Prostate gland (tissue), 2 donors: ENCODE data around the gene SPATA16. TPM values are rescaled to one million over a fixed set of nuclear protein-coding genes. Genes with fewer than 3 reads are reported as not detected.

Source experiments
- DNase-seq: peaks from one replicate; pipeline ENCODE4 v3.0.0-alpha.2; 2019; ENCODE audit warnings: low spot score
- H3K27ac ChIP-seq, 2 donors: fragments of 200-600 bp; sonication (generic); 2 replicates each; pipeline ENCODE4 v1.5.1; 2017 to 2019
- H3K27me3 ChIP-seq: fragments of 200-600 bp; sonication (generic); replicated peaks from 2 replicates; pipeline ENCODE4 v1.5.1; 2019; ENCODE audit not compliant: insufficient read depth
- H3K36me3 ChIP-seq, 2 donors: fragments of 200-600 bp; sonication (generic); 1 replicate in 1 of 2; 2 replicates in 1 of 2; pipeline versions ENCODE4 v1.5.1 to v1.8.1; 2017 to 2019
- H3K4me1 ChIP-seq: fragments of 200-600 bp; sonication (generic); replicated peaks from 2 replicates; pipeline ENCODE4 v1.5.1; 2019
- H3K4me3 ChIP-seq, 2 donors: fragments of 200-600 bp; sonication (generic); 2 replicates each; pipeline ENCODE4 v1.5.1; 2017 to 2019
- H3K9me3 ChIP-seq: fragments of 200-600 bp; sonication (generic); 2 replicates; pipeline ENCODE4 v1.5.1; 2017
- CTCF ChIP-seq, 4 experiments: fragments of 200-600 bp in 2 of 4; fragments of 450-650 bp in 2 of 4; sonication (generic) in 2 of 4; IDR thresholded peaks; 1 replicate in 3 of 4; 2 replicates in 1 of 4; pipeline ENCODE4 v1.5.1; 2016 to 2019; ENCODE audit warnings: antibody characterized with exemption in 4 of 4, mild to moderate bottlenecking in 2 of 4, moderate library complexity in 2 of 4
- POLR2A ChIP-seq: fragments of 450-650 bp; IDR thresholded peaks from one replicate; pipeline ENCODE4 v1.6.1; 2016; ENCODE audit warnings: antibody characterized with exemption, mild to moderate bottlenecking
- POLR2AphosphoS5 ChIP-seq: sonication (generic); formaldehyde crosslinking; IDR thresholded peaks from one replicate; pipeline ENCODE4 v1.6.1; 2017; ENCODE audit warnings: antibody characterized with exemption
- WGBS: methylation state at CpG from one replicate; pipeline ENCODE4 v1.1.5; 2018; 5-methylcytosine and 5-hydroxymethylcytosine counted together
- intact Hi-C: fragments of 100-400 bp; cut with DNase I; formaldehyde crosslinking; loops from one replicate; pipeline ENCODE4 v1.14.2; 2022
- total RNA-seq, 2 donors: library from RNA; depleted of rRNA; stranded (reverse); fragments of >200 nt; gene quantifications; one replicate each; pipeline ENCODE4 v1.1.0, GENCODE V29; 2016

The SPATA16 gene
- total RNA-seq, 2 donors from 2014 or later, result 3.8 TPM; not detected in 1

DNA sequence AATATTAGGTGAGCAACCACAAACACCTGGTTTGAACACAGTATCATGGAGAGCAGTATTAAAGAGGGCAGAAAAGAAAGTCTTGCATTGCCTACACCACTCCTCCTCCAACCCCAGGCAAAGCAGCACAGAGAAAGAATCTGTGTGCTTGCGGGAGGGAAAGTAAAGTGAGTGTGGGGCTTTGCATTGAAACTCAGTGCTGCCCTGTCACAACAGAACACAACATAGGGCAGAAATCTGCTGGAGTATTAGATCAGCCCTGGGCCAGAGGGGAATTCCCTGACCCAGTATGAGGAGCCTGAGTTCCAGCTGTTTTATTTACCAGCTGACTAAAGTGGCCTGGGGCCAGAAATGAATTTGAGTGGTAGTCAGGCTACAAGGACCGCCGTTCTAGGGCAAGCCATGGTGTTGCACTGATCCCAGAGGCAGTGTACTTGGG lies 75.5 kb downstream of the SPATA16 start:
- no peaks in the 10 kb centered on the region for H3K4me1 ChIP-seq
- TF ChIP-seq POLR2AphosphoS5 (no peak), CTCF (IDR thresholded peaks at IDR 0.05) (no peak), POLR2A (no peak)
- DNase-seq, result no peak
- no peaks in the 10 kb centered on the region for H3K9me3 ChIP-seq
- intact Hi-C loops, result no loop called here
- no peaks in the 10 kb centered on the region for H3K36me3 ChIP-seq
- no peak overlapping the region for H3K4me3 ChIP-seq
- no peaks in the 10 kb centered on the region for H3K27me3 ChIP-seq
- WGBS, result 46% methylated on average over 3 of the region's 3 CpGs
- no peak overlapping the region for H3K27ac ChIP-seq

- H3K27ac ChIP-seq, result no peak overlapping the region
- TF ChIP-seq CTCF (IDR thresholded peaks at IDR 0.05) (no peak), POLR2AphosphoS5 (no peak), POLR2A (no peak)
- H3K4me3 ChIP-seq, result no peak overlapping the region
- H3K36me3 ChIP-seq, result no peaks in the 10 kb centered on the region
- DNase-seq, result no peak
- no peaks in the 10 kb centered on the region for H3K27me3 ChIP-seq
- intact Hi-C loops, result no loop called here
- H3K9me3 ChIP-seq, result no peaks in the 10 kb centered on the region
- WGBS, result 93% methylated on average over 1 of the region's 1 CpG
- H3K4me1 ChIP-seq, result no peaks in the 10 kb centered on the region
Observed at GRCh38 chr3:173064631-173065030, 76.4 kb downstream of the SPATA16 start.

DNA sequence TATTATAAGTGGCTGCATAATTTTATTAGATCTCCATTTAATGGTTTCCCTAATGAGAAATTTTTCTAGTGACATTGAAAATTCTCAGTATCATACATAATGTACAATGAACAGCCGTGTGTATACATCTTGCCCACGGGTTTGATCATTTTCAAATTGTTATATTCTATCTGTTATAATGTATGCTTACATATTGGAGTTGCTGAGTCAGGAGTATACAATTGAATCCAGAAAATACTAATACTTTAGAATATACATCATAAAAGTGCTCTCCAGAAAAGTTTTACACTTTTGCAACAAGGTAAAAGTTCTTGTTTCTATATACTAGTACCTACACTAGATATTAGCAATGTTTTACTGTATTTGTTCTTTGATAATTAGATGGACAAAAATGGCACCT lies 82.8 kb downstream of the SPATA16 start:
- WGBS, result 92% methylated on average over 2 of the region's 2 CpGs
- no peak overlapping the region for H3K27ac ChIP-seq
- H3K27me3 ChIP-seq, result no peaks in the 10 kb centered on the region
- intact Hi-C loops, result no loop called here
- no peaks in the 10 kb centered on the region for H3K4me1 ChIP-seq
- H3K36me3 ChIP-seq, result no peaks in the 10 kb centered on the region
- no peak overlapping the region for H3K4me3 ChIP-seq
- H3K9me3 ChIP-seq, result no peaks in the 10 kb centered on the region
- DNase-seq, result no peak
- TF ChIP-seq POLR2AphosphoS5, result no peak
- no peak for TF ChIP-seq CTCF (IDR thresholded peaks at IDR 0.05)
- TF ChIP-seq POLR2A, result no peak

DNA sequence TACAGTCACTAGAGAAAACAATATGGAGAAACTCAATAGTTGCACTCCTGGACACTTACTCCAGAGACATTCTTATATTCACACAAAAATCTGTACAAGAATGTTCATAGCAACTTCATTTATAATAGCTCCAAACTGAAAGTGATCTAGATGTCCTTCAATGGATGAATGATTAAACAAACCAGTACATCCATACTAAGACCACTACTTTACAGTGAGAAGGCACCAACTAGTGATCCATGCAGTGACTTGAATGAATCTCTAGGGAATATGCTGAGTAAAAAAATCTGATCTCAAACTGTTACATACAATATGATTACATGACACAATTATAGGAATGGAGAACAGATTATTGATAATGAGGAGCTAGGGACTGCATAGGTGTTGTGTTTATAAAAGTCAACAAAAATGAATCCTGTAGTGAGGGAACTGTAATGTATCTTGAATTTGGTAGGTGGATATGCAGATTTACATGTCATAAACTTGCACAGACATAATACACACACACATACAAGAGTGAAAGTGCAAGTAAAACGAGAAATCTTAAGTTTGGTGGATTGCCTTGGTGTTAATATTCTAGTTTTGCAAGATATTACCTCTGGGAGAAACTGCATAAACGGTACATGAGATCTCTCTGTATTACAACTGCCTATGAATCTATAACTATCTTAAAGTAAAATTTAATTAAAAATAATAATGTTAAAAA lies 85.7 kb downstream of the SPATA16 start:
- Histone ChIP-seq H3K36me3 (no peaks in the 10 kb centered on the region), H3K9me3 (no peaks in the 10 kb centered on the region), H3K4me3 (no peak overlapping the region), H3K27me3 (no peaks in the 10 kb centered on the region), H3K27ac (no peak overlapping the region), H3K4me1 (no peaks in the 10 kb centered on the region)
- DNase-seq, result no peak
- intact Hi-C loops, result no loop called here
- no peak for TF ChIP-seq CTCF (IDR thresholded peaks at IDR 0.05)
- TF ChIP-seq POLR2A, result no peak
- no peak for TF ChIP-seq POLR2AphosphoS5
- WGBS, result 80% methylated on average over 2 of the region's 2 CpGs

GRCh38 chr3:173049360-173049759 lies 91.7 kb downstream of the SPATA16 start:
- WGBS, result 82% methylated on average over 2 of the region's 2 CpGs
- H3K27ac ChIP-seq, result no peak overlapping the region
- H3K4me3 ChIP-seq, result no peak overlapping the region
- intact Hi-C loops, result loop anchor here (10.0 kb wide), 1 partner anchor 215 kb away; no protein-coding TSS in a partner anchor
- no peak for DNase-seq
- no peaks in the 10 kb centered on the region for H3K9me3 ChIP-seq
- H3K27me3 ChIP-seq, result no peaks in the 10 kb centered on the region
- H3K4me1 ChIP-seq, result no peaks in the 10 kb centered on the region
- H3K36me3 ChIP-seq, result no peaks in the 10 kb centered on the region
- no peak for TF ChIP-seq CTCF (IDR thresholded peaks at IDR 0.05)
- no peak for TF ChIP-seq POLR2AphosphoS5
- no peak for TF ChIP-seq POLR2A
